HepG2 (cell line): ENCODE data around the gene PRIMPOL. TPM values are rescaled to one million over a fixed set of nuclear protein-coding genes. Genes with fewer than 3 reads are reported as not detected.

Experiments
- ATAC-seq: fragments of 200-7000 bp; cut with Tn5 transposase; 3 replicates; pipeline ENCODE4 v1.9.1; 2020; ENCODE audit warnings: mild to moderate bottlenecking, moderate library complexity
- BruUV-seq: library from RNA; stranded (reverse); fragments of 400-500 nt; replicated peaks from 2 replicates; lab custom pipeline; 2021; lab: Mats Ljungman, UMichigan
- CTCF ChIA-PET: fragments of 300-600 bp; formaldehyde crosslinking; extraction: SDS; loops from one replicate; lab custom pipeline; 2021; ENCODE audit warnings: low total read pairs, inconsistent platforms, low intra/inter-chr PET ratio; lab: Yijun Ruan, JAX
- POLR2A ChIA-PET: fragments of 350-600 bp; sonication (Branson Sonifier 250); formaldehyde crosslinking; loops from one replicate; lab custom pipeline; 2020; ENCODE audit warnings: antibody characterized with exemption, inconsistent platforms; lab: Yijun Ruan, JAX
- DNase-seq: peaks from one replicate; pipeline ENCODE4 v3.0.0-alpha.2; 2015; ENCODE audit warnings: low spot score
- FAIRE-seq: peaks from 3 replicates; lab custom pipeline; 2011; peaks lifted over from hg19 to GRCh38; lab: Jason Lieb, UNC
- H2AFZ ChIP-seq: one replicate; pipeline ENCODE4 v1.6.1; 2011; ENCODE audit warnings: low read length, inconsistent platforms
- H3K27ac ChIP-seq: fragments of 300-600 bp; 3 replicates; pipeline ENCODE4 v1.8.0; 2011; ENCODE audit warnings: mixed run types, mild to moderate bottlenecking, mixed read lengths, low read length, inconsistent platforms; ENCODE audit not compliant: insufficient read depth; ENCODE audit errors: extremely low read length
- H3K27me3 ChIP-seq, 2 experiments: fragments of 200-600 bp in 1 of 2; 2 replicates in 1 of 2; 3 replicates in 1 of 2; pipeline versions ENCODE4 v1.6.0 to v1.8.0; 2011; ENCODE audit warnings: low read length in 2 of 2, mild to moderate bottlenecking in 2 of 2, moderate library complexity in 2 of 2, inconsistent platforms in 1 of 2; ENCODE audit not compliant: insufficient read depth in 2 of 2, control insufficient read depth in 1 of 2
- H3K36me3 ChIP-seq, 2 experiments: fragments of 200-600 bp in 1 of 2; replicated peaks in 1 of 2; 2 replicates in 1 of 2; 3 replicates in 1 of 2; pipeline versions ENCODE4 v1.5.1 to v1.8.0; 2011; ENCODE audit warnings: low read length in 2 of 2, inconsistent platforms in 1 of 2; ENCODE audit not compliant: insufficient read depth in 2 of 2, control insufficient read depth in 1 of 2
- H3K4me1 ChIP-seq: 2 replicates; pipeline ENCODE4 v1.5.1; 2012; ENCODE audit warnings: low read length, inconsistent platforms; ENCODE audit not compliant: insufficient read depth
- H3K4me2 ChIP-seq: 2 replicates; pipeline ENCODE4 v1.6.0; 2011; ENCODE audit warnings: low read depth, low read length, inconsistent platforms
- H3K4me3 ChIP-seq, 3 experiments: fragments of 200-600 bp in 1 of 3; sonication (generic), shearing (Covaris generic) in 1 of 3; replicated peaks in 1 of 3; 2 replicates each; pipeline ENCODE4 v1.5.1; 2011 to 2016; ENCODE audit warnings: low read length in 3 of 3, inconsistent platforms in 2 of 3, low read depth in 2 of 3, mild to moderate bottlenecking in 2 of 3, control low read depth in 1 of 3, mixed read lengths in 1 of 3; ENCODE audit not compliant: insufficient read depth in 1 of 3
- H3K79me2 ChIP-seq: one replicate; pipeline ENCODE4 v1.6.1; 2011; ENCODE audit warnings: low read length, inconsistent platforms; ENCODE audit not compliant: insufficient read depth
- H3K9ac ChIP-seq: 2 replicates; pipeline ENCODE4 v1.6.0; 2011; ENCODE audit warnings: mild to moderate bottlenecking, low read depth, low read length, inconsistent platforms; ENCODE audit not compliant: insufficient read depth
- H3K9me3 ChIP-seq: 2 replicates; pipeline ENCODE4 v1.5.1; 2012; ENCODE audit warnings: mild to moderate bottlenecking, low read length
- H4K20me1 ChIP-seq: 2 replicates; pipeline ENCODE4 v1.6.0; 2011; ENCODE audit warnings: inconsistent platforms, mild to moderate bottlenecking, low read length, moderate library complexity; ENCODE audit not compliant: insufficient read depth
- CEBPB ChIP-seq: IDR thresholded peaks from 2 replicates; pipeline ENCODE4 v1.6.1; 2011; ENCODE audit warnings: low read depth, low read length, improper control_type of control experiment, borderline replicate concordance
- USF2 ChIP-seq, 2 experiments: sonication (generic) in 1 of 2; formaldehyde crosslinking in 1 of 2; IDR thresholded peaks; 2 replicates each; pipeline versions ENCODE4 v1.5.1 to v1.6.1; 2011 to 2020; ENCODE audit warnings: borderline replicate concordance in 1 of 2, low read depth in 1 of 2, low read length in 1 of 2, mild to moderate bottlenecking in 1 of 2, missing genetic modification reagents in 1 of 2, moderate library complexity in 1 of 2
- ZNF687 ChIP-seq: sonication (generic); formaldehyde crosslinking; IDR thresholded peaks from 2 replicates; pipeline ENCODE4 v1.5.1; 2020; ENCODE audit warnings: mild to moderate bottlenecking, missing genetic modification reagents, moderate library complexity
- WGBS: methylation state at CpG from one replicate; pipeline ENCODE4 v1.1.6; 2017; ENCODE audit warnings: low lambda C conversion rate; 5-methylcytosine and 5-hydroxymethylcytosine counted together
- in situ Hi-C: cut with HindIII; loops from 2 replicates; pipeline ENCODE4 v1.10.0; 2017; ENCODE audit warnings: low pct_unique_long_range_greater_than_20kb; ENCODE audit not compliant: extremely low pct_ligation_motif_present
- intact Hi-C: fragments of 100-400 bp; cut with micrococcal nuclease; formaldehyde crosslinking; loops from one replicate; pipeline ENCODE4 v1.10.0; 2022; ENCODE audit not compliant: unreplicated experiment
- polyA plus RNA-seq, 8 experiments: library from polyadenylated mRNA; depleted of rRNA in 3 of 8; stranded (reverse) in 7 of 8; unstranded in 1 of 8; fragments of >200 nt; fragmentation: Illumina TruSeq in 4 of 8; extraction: Trizol in 4 of 8; gene quantifications; 2 replicates each; pipeline versions ENCODE4 v1.2.1 to v1.2.3, GENCODE V29; 2011 to 2016; ENCODE audit warnings: low read depth in 4 of 8, missing spikeins in 1 of 8, mixed read lengths in 1 of 8; ENCODE audit not compliant: insufficient read depth in 1 of 8
- total RNA-seq, 5 experiments: library from RNA; depleted of rRNA; stranded (reverse); fragments of >200 nt; fragmentation: Illumina TruSeq; extraction: Trizol; gene quantifications; 2 replicates each; pipeline ENCODE4 v1.2.3, GENCODE V29; 2016; ENCODE audit warnings: low read depth in 1 of 5

The PRIMPOL gene
- total and polyA plus RNA-seq, 2 of the 13 experiments (the other 11 are each of a cell fraction or from before 2014, with no cell fraction given) = 7.3 to 11.0 TPM

GRCh38 chr4:184645904-184646610 lies 3.5 kb upstream of the PRIMPOL start:
- POLR2A ChIA-PET = interaction anchor here (4.3 kb wide), 1 partner anchor 20 kb away, joined by 48 read pairs; no protein-coding TSS in a partner anchor
- TF ChIP-seq CEBPB (0 out of 2 replicates have a peak, but pooled peaks have one; percentile 4), USF2 (IDR thresholded peaks at IDR 0.05; ENCODE audit: low read depth, low read length) (0 out of 2 replicates have a peak, but pooled peaks have one; percentile 16), USF2 (CRISPR knock-in tag; IDR thresholded peaks at IDR 0.05; ENCODE audit: borderline replicate concordance) (peak; percentile 42; the same call in 1 of the 2 replicates), ZNF687 (CRISPR knock-in tag) (no peak)
- TF ChIP-seq, all 625 proteins: peak for 2
- 68% methylated on average over 6 of the region's 6 CpGs for WGBS
- H3K79me2 ChIP-seq = peaks cover 78% of the 10 kb centered on the region
- no peaks in the 10 kb centered on the region for H3K9me3 ChIP-seq
- ATAC-seq (no peak), FAIRE-seq (no peak), DNase-seq (no peak)
- peaks cover 44% of the 10 kb centered on the region for H3K4me1 ChIP-seq
- BruUV-seq = no TSS peak
- no peak overlapping the region for H3K27ac ChIP-seq
- no peaks in the 10 kb centered on the region; a peak in 1 of 5 replicates for H3K27me3 ChIP-seq
- CTCF ChIA-PET = no interaction called here
- intact Hi-C loops = loop anchor here (5.0 to 10.0 kb wide), 3 partner anchors 109 to 381 kb away; partner anchors contain the start of gene IRF2
- no peak overlapping the region for H2AFZ ChIP-seq
- H3K9ac ChIP-seq = no peak overlapping the region
- in situ Hi-C loops = no loop called here
- H4K20me1 ChIP-seq = peaks cover 10% of the 10 kb centered on the region; the same call in 1 of the 2 replicates
- no peaks in the 10 kb centered on the region; a peak in 1 of 5 replicates for H3K36me3 ChIP-seq
- H3K4me2 ChIP-seq = peak overlapping the region; percentile 94; the same call in 1 of the 2 replicates
- no peak overlapping the region for H3K4me3 ChIP-seq
